ENCODE data around the gene MAML2.

DNA sequence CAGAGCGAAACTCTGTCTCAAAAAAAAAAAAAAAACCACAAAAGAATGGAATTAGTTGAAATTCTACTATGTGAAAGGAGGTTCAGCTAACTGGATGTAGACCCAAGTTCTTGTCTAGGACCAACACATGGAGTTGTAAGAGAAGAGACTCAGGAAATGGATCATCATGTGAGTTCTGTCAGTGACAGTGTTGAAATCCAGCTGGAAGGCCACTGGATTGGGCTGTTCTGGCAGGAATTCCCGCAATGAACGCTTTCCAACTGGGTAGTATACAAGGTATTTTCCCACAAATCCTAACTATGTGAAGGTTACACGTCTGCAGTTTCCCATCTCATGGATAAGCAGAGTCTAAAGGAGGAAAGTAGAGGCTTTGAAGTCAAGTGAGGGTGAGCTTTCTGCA lies 151.2 kb downstream of the MAML2 start:
- TF ChIP-seq EZH2phosphoT487 (IDR thresholded peaks at IDR 0.05; ENCODE audit: low read length), result no peak
- TF ChIP-seq, protein P1, sequence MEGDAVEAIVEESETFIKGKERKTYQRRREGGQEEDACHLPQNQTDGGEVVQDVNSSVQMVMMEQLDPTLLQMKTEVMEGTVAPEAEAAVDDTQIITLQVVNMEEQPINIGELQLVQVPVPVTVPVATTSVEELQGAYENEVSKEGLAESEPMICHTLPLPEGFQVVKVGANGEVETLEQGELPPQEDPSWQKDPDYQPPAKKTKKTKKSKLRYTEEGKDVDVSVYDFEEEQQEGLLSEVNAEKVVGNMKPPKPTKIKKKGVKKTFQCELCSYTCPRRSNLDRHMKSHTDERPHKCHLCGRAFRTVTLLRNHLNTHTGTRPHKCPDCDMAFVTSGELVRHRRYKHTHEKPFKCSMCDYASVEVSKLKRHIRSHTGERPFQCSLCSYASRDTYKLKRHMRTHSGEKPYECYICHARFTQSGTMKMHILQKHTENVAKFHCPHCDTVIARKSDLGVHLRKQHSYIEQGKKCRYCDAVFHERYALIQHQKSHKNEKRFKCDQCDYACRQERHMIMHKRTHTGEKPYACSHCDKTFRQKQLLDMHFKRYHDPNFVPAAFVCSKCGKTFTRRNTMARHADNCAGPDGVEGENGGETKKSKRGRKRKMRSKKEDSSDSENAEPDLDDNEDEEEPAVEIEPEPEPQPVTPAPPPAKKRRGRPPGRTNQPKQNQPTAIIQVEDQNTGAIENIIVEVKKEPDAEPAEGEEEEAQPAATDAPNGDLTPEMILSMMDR (IDR thresholded peaks at IDR 0.05; ENCODE audit: low read length), result no peak

Data from MM.1S (cell line).